IPS-11a (cell line): ENCODE measurements around the gene TARDBP.
"Not testable (repeated sequence)": the region's sequence is repeated elsewhere in the genome, so short reads cannot be mapped to it uniquely, and the experiment has no call there.

Experiments used
- H3K4me3 ChIP-seq: one replicate; pipeline ENCODE4 v1.5.1; 2013; ENCODE audit warnings: low read depth, low read length, control low read depth

The TARDBP gene

GRCh38 chr1:11042065-11042464, 29.6 kb downstream of the TARDBP start:
- no peak overlapping the region for H3K4me3 ChIP-seq

GRCh38 chr1:11042995-11043874, 30.8 kb downstream of the TARDBP start:
- H3K4me3 ChIP-seq = no peak overlapping the region

DNA sequence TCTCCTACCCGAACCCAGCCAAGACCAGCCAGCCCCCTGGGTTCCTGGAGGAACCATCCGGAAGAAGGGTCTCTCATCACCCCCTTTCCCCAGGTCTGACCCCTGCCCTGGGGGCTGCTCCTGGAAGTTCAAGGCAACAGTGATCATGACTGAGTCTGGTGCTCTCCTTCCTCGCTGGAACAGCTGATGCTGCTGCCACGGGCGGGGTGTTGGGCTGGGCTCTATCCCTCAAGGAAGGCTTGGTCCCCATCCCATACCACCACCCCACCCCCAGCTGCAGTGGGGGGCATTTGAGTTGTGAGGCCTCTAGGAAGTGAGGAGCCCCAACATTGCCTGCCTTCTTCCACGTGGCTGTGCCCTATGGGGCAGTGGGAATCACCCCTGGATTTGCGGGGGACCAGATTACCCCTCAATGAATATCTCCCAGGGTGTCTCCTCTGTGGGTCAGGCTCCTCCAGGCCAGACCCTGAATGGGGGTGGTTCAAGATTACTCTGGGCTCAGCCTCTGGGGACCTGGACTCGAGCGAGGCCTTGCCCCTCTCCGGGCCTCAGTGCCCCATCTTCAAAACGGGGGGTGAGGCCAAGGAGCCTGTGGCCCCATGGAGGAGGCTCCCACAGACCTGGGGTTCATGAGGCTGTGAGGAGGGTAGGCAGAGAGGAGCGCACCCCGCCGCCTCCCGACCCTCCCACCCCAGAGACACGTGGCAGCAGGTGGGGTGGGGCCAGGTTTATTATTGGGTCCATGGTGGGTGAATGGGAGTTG, 31.8 kb downstream of the TARDBP start:
- H3K4me3 ChIP-seq = no peak overlapping the region

- H3K4me3 ChIP-seq = no peak overlapping the region
Measured at GRCh38 chr1:11044849-11045427, 32.5 kb downstream of the TARDBP start.

DNA sequence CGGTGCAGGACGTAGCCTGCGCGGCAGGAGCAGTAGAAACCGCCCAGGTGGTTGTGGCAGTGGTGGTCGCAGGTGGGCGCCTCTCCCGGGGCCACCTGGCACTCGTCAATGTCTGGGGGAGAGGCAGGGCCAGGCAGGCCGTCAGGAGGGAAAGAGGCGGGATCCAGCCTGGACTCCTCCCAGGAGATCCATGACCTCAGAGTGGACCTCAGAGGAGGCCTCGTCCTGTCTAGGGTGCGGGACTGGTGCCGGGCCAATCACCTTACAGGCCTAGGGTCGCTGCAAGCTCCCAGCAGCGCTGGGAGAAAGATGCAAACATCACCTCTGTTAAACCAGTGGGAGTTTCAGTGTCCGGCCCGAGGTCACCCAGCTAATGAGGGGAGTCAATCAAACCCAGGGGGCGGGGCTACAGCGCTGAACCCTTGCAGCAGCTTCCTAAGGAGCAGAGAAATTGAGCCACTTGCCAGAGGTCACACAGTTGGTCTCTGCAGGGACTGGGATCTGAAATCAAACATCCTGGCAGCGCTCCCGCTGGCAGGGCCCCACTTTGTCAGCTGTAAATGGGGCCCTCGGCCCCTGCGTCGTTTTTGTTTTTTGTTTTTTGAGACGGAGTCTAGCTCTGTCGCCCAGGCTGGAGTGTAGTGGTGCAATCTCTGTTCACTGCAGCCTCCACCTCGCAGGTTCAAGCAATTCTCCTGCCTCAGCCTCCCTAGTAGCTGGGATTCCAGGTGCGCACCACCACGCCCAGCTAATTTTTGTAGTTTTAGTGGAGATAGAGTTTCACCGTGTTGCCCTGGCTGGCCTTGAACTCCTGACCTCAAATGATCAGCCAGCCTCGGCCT, 33.2 kb downstream of the TARDBP start:
- no peak overlapping the region for H3K4me3 ChIP-seq

DNA sequence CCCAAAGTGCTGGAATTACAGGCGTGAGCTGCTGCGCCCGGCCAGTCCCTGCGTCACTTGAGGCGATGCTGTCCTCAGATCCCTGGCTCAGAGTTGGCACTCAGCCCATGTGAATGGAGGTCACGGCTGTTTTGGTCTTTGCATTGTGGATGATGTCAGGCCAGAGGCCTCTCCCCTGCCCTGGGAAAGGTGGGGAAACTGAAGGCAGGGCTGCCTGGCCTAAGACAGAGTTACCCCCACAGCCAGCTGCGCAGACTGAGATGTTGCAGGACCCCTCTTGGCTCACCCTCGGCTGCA, 33.8 kb downstream of the TARDBP start:
- H3K4me3 ChIP-seq = no peak overlapping the region

DNA sequence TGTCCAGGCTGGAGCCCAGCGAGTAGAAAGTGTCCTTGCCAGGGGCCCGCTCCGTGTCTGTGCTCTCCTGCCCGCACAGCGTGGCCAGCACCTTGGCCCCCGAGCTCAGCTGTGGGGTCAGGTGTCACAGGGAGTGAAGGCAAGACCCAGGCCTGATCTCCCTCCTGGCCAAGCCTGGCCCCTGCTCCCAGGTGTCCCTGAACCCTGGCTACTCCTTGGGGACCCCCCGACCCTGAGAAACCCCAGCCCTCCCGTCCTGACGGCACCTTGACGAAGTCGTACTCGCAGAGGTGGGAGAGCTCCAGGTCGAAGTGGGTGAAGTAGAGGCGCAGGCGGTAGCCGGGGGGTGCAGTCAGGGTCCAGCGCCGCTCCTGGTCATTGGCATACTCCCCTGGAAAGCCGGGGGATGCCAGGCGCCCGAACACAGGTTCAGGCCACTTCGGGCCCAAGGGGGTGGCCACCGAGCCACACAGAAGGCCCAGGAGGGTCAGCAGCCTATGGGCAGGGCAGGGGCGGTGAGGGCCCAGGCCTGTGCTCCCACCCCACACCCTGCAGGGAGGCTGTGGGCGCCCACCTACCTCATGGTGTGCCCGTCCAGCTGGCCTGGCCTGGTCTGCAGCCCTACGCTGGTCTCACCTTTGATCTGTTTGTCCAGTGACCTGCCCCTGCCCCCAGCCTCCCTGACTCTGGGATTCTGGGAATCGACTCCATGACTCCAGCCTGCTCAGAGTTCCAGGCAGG, 34.3 kb downstream of the TARDBP start, which contains the start of gene MASP2:
Gene MASP2, minus strand, starts transcription at position 615 of the 741 bp plus-strand sequence. Its CDS starts 32 bp downstream, at position 583.
- H3K4me3 ChIP-seq = no peak within 1 kb of the TSS

DNA sequence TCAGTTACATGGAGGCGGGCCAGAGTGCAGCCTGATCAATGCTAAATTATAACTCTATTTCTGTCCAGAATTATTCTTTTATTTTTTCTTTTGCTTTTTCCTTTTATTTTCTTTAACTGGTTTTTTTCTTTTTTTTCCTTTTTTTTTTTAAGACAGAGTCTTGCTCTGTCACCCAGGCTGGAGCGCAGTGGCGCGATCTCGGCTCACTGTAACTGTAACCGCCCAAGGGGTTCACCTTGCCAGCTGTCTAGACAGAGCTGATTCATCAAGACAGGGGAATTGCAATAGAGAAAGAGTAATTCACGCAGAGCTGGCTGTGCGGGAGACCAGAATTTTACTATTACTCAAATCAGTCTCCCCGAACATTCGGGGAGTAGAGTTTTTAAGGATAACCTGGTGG, 38.7 kb downstream of the TARDBP start:
- not testable (repeated sequence) for H3K4me3 ChIP-seq

- H3K4me3 ChIP-seq = no peak overlapping the region
Measured at GRCh38 chr1:11051781-11052511, 39.5 kb downstream of the TARDBP start.

DNA sequence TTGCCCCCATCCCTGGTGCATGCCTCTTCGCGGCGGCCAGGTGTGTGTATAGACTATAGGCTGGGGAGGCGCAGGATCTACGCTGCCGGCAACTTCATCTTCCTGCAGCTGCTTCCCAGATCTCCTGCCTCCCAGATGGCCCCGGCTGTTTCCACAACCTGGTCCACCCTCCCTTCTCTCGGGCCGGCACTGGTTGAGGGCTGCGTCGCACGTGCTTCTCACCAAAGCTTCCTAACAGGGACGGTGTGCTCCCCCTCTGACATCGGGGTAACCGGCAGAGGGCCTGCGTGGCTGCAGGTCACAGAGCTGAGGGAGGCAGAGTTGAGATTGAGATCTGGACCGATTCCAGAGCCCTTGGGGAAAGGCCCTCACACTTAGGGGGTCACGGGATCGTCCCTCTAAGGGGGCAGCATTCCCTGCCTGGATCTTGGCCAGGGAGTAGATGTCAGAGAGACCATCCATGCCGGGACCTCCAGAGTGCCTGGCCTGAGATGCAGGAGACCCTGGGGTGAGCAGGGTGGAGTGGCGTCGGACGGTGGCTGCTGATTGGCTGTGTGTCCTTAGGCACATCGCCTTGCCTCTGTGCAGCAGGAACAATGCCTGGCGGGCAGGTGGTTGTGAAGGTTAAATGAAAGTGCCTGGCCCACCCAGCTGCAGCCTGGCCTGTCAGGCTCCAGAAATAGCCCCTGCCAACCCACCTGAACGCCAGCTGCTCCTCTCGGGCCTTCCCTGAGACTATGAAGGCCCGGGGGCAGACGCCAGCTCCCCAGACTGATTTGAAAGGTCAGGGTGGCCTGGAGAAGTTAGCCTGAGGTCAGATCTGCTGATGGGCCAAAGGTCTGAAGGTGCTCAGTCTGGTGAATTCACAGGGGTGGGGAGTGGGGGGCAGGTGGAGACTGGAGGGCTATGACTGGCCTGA, 40.6 kb downstream of the TARDBP start:
- no peak overlapping the region for H3K4me3 ChIP-seq

DNA sequence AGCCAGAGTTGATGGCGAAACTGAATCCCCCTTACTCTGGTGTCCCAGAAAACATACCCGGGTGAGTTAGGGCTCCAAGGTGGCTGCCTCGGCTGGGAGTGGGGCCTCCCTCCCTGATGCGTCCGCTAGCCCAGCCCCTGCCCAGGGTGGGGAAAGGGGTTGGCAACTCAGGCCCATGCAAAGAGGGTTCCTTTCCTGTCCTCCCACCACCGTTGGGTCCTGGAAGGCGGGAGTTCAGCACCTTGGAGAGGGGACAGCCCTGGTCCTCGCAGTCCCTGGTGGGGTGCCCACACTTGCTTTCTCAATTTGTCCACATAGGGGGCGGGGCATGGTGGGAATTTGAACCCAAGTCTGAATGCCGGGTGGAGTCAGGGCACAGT, 41.3 kb downstream of the TARDBP start:
- no peak overlapping the region for H3K4me3 ChIP-seq

- H3K4me3 ChIP-seq = no peak overlapping the region
Measured at GRCh38 chr1:11054181-11054580, 41.7 kb downstream of the TARDBP start.

DNA sequence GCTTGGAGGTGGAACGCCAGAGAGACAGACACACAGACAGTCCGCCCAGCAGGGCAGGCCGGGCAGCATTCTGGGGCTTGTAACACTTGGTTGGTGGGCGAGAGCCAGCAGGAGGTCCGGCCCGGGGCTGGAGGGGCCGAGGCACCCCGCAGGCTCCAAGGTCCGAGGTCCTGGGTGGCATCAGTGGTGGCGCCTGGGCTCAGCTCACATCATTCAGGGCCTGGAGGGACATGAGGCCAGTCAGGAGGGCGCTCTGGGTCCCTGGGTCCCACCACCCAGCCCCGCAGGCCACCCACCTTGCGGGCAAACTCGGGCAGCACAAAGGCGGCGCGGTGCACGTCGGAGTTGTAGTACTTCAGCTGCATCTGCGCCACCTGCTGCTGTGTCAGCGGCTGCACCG, 42.2 kb downstream of the TARDBP start:
- no peak overlapping the region for H3K4me3 ChIP-seq

DNA sequence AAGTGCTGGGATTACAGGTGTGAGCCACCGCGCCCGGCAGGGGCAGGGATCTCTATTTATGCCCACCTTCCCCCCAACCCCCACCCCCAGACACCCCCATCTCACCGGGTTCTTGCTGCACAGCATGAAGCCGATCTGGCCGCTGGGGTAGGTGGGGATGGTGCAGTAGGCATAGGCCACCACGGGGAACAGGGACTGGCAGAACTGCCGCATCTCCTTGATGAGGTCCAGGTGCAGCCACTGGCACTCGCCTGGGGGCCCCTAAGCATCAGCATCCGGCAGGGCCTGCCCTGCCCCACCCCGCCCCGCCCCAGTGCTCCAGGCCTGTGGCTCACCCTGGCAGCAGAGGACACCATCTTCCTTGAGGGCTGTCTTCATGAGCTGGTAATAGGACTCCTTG, 43.2 kb downstream of the TARDBP start:
- no peak overlapping the region for H3K4me3 ChIP-seq

GRCh38 chr1:11056504-11056903, 44.0 kb downstream of the TARDBP start:
- H3K4me3 ChIP-seq = no peak overlapping the region

DNA sequence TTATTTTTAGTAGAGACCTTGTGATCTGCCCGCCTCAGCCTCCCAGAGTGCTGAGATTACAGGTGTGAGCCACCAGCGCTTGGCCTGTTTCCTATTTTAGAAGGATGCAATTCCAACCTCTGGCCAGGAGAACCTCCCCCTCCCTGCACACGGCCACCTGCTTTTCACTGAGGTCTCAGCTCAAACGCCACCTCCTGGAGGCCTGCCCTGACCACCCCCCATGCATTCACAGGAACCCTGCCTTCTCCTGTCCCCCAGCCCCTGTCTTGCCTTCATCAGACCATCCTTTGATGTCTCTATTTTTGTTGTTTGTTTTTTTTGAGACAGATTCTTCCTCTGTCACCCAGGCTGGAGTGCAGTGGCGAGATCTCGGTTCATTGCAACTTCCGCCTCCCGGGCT, 45.0 kb downstream of the TARDBP start:
- no peak overlapping the region for H3K4me3 ChIP-seq

DNA sequence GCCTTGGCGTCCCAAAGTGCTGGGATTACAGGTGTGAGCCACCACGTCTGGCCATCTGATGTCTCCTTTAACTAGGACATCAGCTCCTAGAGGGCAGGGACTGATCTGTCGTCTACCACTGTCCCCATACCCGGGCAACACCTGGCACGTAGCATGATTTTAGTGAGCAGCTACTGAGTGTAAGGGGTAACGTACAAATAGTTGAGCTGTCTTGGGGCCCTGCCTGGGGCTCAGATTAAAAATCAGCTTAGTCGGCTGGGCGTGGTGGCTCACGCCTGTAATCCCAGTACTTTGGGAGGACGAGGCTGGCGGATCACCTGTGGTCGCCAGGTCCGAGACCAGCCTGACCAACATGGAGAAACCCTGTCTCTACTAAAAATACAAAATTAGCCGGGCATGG, 45.6 kb downstream of the TARDBP start:
- H3K4me3 ChIP-seq = no peak overlapping the region

DNA sequence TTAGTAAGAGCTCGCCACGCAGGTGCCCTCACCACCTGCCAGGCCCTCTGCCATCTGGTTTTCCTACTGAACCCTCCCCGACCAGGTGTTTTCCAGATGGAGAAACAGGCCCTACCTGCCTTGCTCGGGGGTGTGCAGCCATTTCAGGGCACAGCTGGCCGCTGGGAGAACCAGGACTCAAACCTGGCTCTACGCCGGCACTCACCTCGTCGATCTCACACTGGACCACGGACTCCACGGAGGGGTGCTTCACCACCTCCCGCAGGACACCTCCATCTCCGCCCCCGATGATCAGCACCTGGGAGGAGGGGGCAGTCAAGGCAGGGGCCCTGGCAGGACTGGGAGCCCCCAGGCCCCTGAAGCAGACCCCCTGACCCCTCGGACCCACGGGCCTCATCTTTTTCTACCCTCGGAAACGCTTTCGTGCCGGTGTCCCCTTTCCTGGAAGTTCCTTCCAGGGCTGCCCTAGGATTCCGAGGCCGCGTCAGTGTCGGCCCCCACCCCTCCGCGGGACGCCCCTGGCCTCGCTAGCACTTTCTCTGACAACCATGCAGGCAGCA, 46.2 kb downstream of the TARDBP start:
- peak overlapping the region; percentile 79 for H3K4me3 ChIP-seq
